Activated CD4-positive, alpha-beta memory T cell treated with anti-CD3 and anti-CD28 coated beads, Interleukin-2, amount 10 ng/mL, durations not matched to agents 7 days and 5 days (primary cell): ENCODE data around the gene FAHD2A. TPM values are rescaled to one million over a fixed set of nuclear protein-coding genes. Genes with fewer than 3 reads are reported as not detected.
"Not testable (repeated sequence)": the region's sequence is repeated elsewhere in the genome, so short reads cannot be mapped to it uniquely, and the experiment has no call there.

ENCODE experiments used
- CTCF ChIA-PET: fragments of 350-600 bp; sonication (Branson Sonifier 250); formaldehyde crosslinking; loops from one replicate; lab custom pipeline; 2021; ENCODE audit warnings: antibody characterized with exemption, inconsistent platforms; lab: Charles Lee
- POLR2A ChIA-PET: fragments of 350-600 bp; sonication (Branson Sonifier 250); formaldehyde crosslinking; loops from one replicate; lab custom pipeline; 2021; ENCODE audit warnings: antibody characterized with exemption; lab: Charles Lee
- DNase-seq: peaks from one replicate; pipeline ENCODE4 v3.0.0-alpha.2; 2020
- H3K27ac Mint-ChIP-seq: one replicate; pipeline ENCODE4 v1.8.0; 2021; ENCODE audit warnings: mild to moderate bottlenecking, mixed read lengths
- H3K27me3 Mint-ChIP-seq: one replicate; pipeline ENCODE4 v1.8.0; 2021; ENCODE audit warnings: mixed read lengths
- H3K36me3 Mint-ChIP-seq: one replicate; pipeline ENCODE4 v1.8.0; 2021; ENCODE audit warnings: low read depth, mixed read lengths
- H3K4me1 Mint-ChIP-seq: one replicate; pipeline ENCODE4 v1.8.0; 2021; ENCODE audit warnings: mixed read lengths
- H3K4me3 Mint-ChIP-seq: one replicate; pipeline ENCODE4 v1.8.0; 2021; ENCODE audit warnings: mild to moderate bottlenecking, mixed read lengths
- H3K9me3 Mint-ChIP-seq: one replicate; pipeline ENCODE4 v1.8.0; 2021; ENCODE audit warnings: mixed read lengths
- total RNA-seq, 2 experiments: library from RNA; stranded (reverse); gene quantifications; one replicate each; pipeline ENCODE4 v1.2.3, GENCODE V29; 2021

FAHD2A gene
- total RNA-seq, 2 experiments from 2014 or later: 35.8 to 37.3 TPM

- ChIA-PET POLR2A (no interaction called here), CTCF (interaction anchor here (2.3 to 2.9 kb wide), 2 partner anchors 17 to 27 kb away, joined by 7 to 10 read pairs; no protein-coding TSS in a partner anchor)
- no peak overlapping the region for H3K4me3 Mint-ChIP-seq
- no peaks in the 10 kb centered on the region for H3K9me3 Mint-ChIP-seq
- peaks cover 12% of the 10 kb centered on the region for H3K27me3 Mint-ChIP-seq
- DNase-seq: no peak
- H3K27ac Mint-ChIP-seq: no peak overlapping the region
- H3K36me3 Mint-ChIP-seq: no peaks in the 10 kb centered on the region
- H3K4me1 Mint-ChIP-seq: no peaks in the 10 kb centered on the region
Measured at GRCh38 chr2:95362486-95362885, 40.0 kb upstream of the FAHD2A start.

- Mint-ChIP-seq H3K4me3 (no peak overlapping the region), H3K9me3 (no peaks in the 10 kb centered on the region), H3K36me3 (no peaks in the 10 kb centered on the region), H3K27me3 (peaks cover 11% of the 10 kb centered on the region), H3K4me1 (no peaks in the 10 kb centered on the region), H3K27ac (no peak overlapping the region)
- ChIA-PET CTCF (interaction anchor here (1.0 kb wide), 1 partner anchor 21 kb away, joined by 4 read pairs; no protein-coding TSS in a partner anchor), POLR2A (no interaction called here)
- no peak for DNase-seq
Measured at GRCh38 chr2:95366514-95366913, 36.0 kb upstream of the FAHD2A start.

- peaks cover 9% of the 10 kb centered on the region for H3K27me3 Mint-ChIP-seq
- no peaks in the 10 kb centered on the region for H3K4me1 Mint-ChIP-seq
- H3K4me3 Mint-ChIP-seq: no peak overlapping the region
- no peak for DNase-seq
- H3K27ac Mint-ChIP-seq: no peak overlapping the region
- no peaks in the 10 kb centered on the region for H3K9me3 Mint-ChIP-seq
- ChIA-PET POLR2A (no interaction called here), CTCF (interaction anchor here (1.1 kb wide), 1 partner anchor 27 kb away, joined by 5 read pairs; no protein-coding TSS in a partner anchor)
- no peaks in the 10 kb centered on the region for H3K36me3 Mint-ChIP-seq
Measured at GRCh38 chr2:95372216-95372829, 30.2 kb upstream of the FAHD2A start.

- H3K27me3 Mint-ChIP-seq: peaks cover 9% of the 10 kb centered on the region
- H3K27ac Mint-ChIP-seq: no peak overlapping the region
- POLR2A ChIA-PET: no interaction called here
- H3K4me3 Mint-ChIP-seq: no peak overlapping the region
- H3K9me3 Mint-ChIP-seq: no peaks in the 10 kb centered on the region
- no peak for DNase-seq
- no peaks in the 10 kb centered on the region for H3K36me3 Mint-ChIP-seq
- CTCF ChIA-PET: no interaction called here
- H3K4me1 Mint-ChIP-seq: no peaks in the 10 kb centered on the region
Measured at GRCh38 chr2:95372845-95373244, 29.7 kb upstream of the FAHD2A start.

- no peak for DNase-seq
- Mint-ChIP-seq H3K4me1 (no peaks in the 10 kb centered on the region), H3K9me3 (no peaks in the 10 kb centered on the region), H3K27ac (no peak overlapping the region), H3K36me3 (no peaks in the 10 kb centered on the region), H3K27me3 (peaks cover 4% of the 10 kb centered on the region), H3K4me3 (no peak overlapping the region)
- POLR2A ChIA-PET: no interaction called here
- CTCF ChIA-PET: no interaction called here
Measured at GRCh38 chr2:95374029-95374428, 28.5 kb upstream of the FAHD2A start.

GRCh38 chr2:95374451-95374920, 28.0 kb upstream of the FAHD2A start:
- H3K27me3 Mint-ChIP-seq: peaks cover 4% of the 10 kb centered on the region
- H3K36me3 Mint-ChIP-seq: no peaks in the 10 kb centered on the region
- H3K9me3 Mint-ChIP-seq: no peaks in the 10 kb centered on the region
- H3K4me1 Mint-ChIP-seq: no peaks in the 10 kb centered on the region
- ChIA-PET CTCF (no interaction called here), POLR2A (no interaction called here)
- no peak overlapping the region for H3K4me3 Mint-ChIP-seq
- no peak for DNase-seq
- no peak overlapping the region for H3K27ac Mint-ChIP-seq

- POLR2A ChIA-PET: no interaction called here
- H3K4me3 Mint-ChIP-seq: no peak overlapping the region
- DNase-seq: no peak
Measured at GRCh38 chr2:95374921-95375471, 27.5 kb upstream of the FAHD2A start.

GRCh38 chr2:95375532-95376150, 26.9 kb upstream of the FAHD2A start:
- DNase-seq: no peak
- no peak overlapping the region for H3K4me3 Mint-ChIP-seq
- no peaks in the 10 kb centered on the region for H3K9me3 Mint-ChIP-seq
- H3K27me3 Mint-ChIP-seq: peaks cover 2% of the 10 kb centered on the region
- no peaks in the 10 kb centered on the region for H3K4me1 Mint-ChIP-seq
- ChIA-PET CTCF (no interaction called here), POLR2A (no interaction called here)
- H3K27ac Mint-ChIP-seq: no peak overlapping the region
- H3K36me3 Mint-ChIP-seq: no peaks in the 10 kb centered on the region

More at GRCh38 chr2:95374921-95375471, 27.5 kb upstream of the FAHD2A start:
- no peaks in the 10 kb centered on the region for H3K4me1 Mint-ChIP-seq
- peaks cover 4% of the 10 kb centered on the region for H3K27me3 Mint-ChIP-seq
- H3K27ac Mint-ChIP-seq: no peak overlapping the region
- CTCF ChIA-PET: no interaction called here
- no peaks in the 10 kb centered on the region for H3K9me3 Mint-ChIP-seq
- H3K36me3 Mint-ChIP-seq: no peaks in the 10 kb centered on the region

GRCh38 chr2:95376311-95377215, 25.9 kb upstream of the FAHD2A start:
- Mint-ChIP-seq H3K9me3 (no peaks in the 10 kb centered on the region), H3K36me3 (no peaks in the 10 kb centered on the region), H3K4me3 (no peak overlapping the region), H3K27me3 (peaks cover 5% of the 10 kb centered on the region), H3K4me1 (no peaks in the 10 kb centered on the region), H3K27ac (no peak overlapping the region)
- ChIA-PET POLR2A (no interaction called here), CTCF (no interaction called here)
- DNase-seq: no peak

- Mint-ChIP-seq H3K27ac (no peak overlapping the region), H3K36me3 (no peaks in the 10 kb centered on the region), H3K27me3 (peaks cover 4% of the 10 kb centered on the region), H3K4me3 (no peak overlapping the region), H3K9me3 (no peaks in the 10 kb centered on the region), H3K4me1 (no peaks in the 10 kb centered on the region)
- no peak for DNase-seq
- ChIA-PET POLR2A (no interaction called here), CTCF (interaction anchor here (1.1 kb wide), 1 partner anchor 36 kb away, joined by 3 read pairs; no protein-coding TSS in a partner anchor)
Measured at GRCh38 chr2:95377216-95378123, 25.0 kb upstream of the FAHD2A start.

GRCh38 chr2:95378281-95378680, 24.2 kb upstream of the FAHD2A start:
- H3K36me3 Mint-ChIP-seq, H3K4me1 Mint-ChIP-seq, H3K27ac Mint-ChIP-seq, H3K9me3 Mint-ChIP-seq, POLR2A ChIA-PET, DNase-seq, H3K27me3 Mint-ChIP-seq, H3K4me3 Mint-ChIP-seq: not testable (repeated sequence)
- CTCF ChIA-PET: interaction anchor here (1.1 kb wide), 1 partner anchor 35 kb away, joined by 3 read pairs; no protein-coding TSS in a partner anchor

GRCh38 chr2:95379371-95379831, 23.1 kb upstream of the FAHD2A start:
- CTCF ChIA-PET: interaction anchor here (1.2 to 2.2 kb wide), 3 partner anchors 8 to 34 kb away, joined by 3 to 9 read pairs (median 7); no protein-coding TSS in a partner anchor
- Mint-ChIP-seq H3K4me1 (no peaks in the 10 kb centered on the region), H3K4me3 (no peak overlapping the region), H3K27ac (no peak overlapping the region), H3K9me3 (no peaks in the 10 kb centered on the region), H3K27me3 (peaks cover 2% of the 10 kb centered on the region), H3K36me3 (no peaks in the 10 kb centered on the region)
- POLR2A ChIA-PET: no interaction called here
- no peak for DNase-seq
